H1 (cell line): Measurements from ENCODE around the gene ELMO3. TPM values are rescaled to one million over a fixed set of nuclear protein-coding genes. Genes with fewer than 3 reads are reported as not detected.

Source experiments
- CTCF ChIA-PET: fragments of 300-600 bp; sonication (Branson Sonifier 250); formaldehyde crosslinking; loops from one replicate; lab custom pipeline; 2021; ENCODE audit not compliant: partially characterized antibody; lab: Charles Lee
- POLR2A ChIA-PET: fragments of 300-600 bp; sonication (Branson Sonifier 250); formaldehyde crosslinking; loops from one replicate; lab custom pipeline; 2021; ENCODE audit warnings: inconsistent platforms; ENCODE audit not compliant: partially characterized antibody; lab: Charles Lee
- DNase-seq, 2 experiments: peaks; one replicate each; pipeline versions ENCODE4 v3.0.0 to v3.0.0-alpha.2; 2010 to 2022; ENCODE audit warnings: low spot score in 2 of 2, low read depth in 1 of 2, mixed read lengths in 1 of 2
- FAIRE-seq: peaks from 2 replicates; lab custom pipeline; 2011; peaks lifted over from hg19 to GRCh38; lab: Jason Lieb, UNC
- H2AFZ ChIP-seq: 2 replicates; pipeline ENCODE4 v1.8.1; 2012; ENCODE audit warnings: low read length, inconsistent platforms
- H2AK5ac ChIP-seq: 2 replicates; pipeline ENCODE4 v1.6.1; 2013; ENCODE audit warnings: low read depth, low read length
- H2BK120ac ChIP-seq: replicated peaks from 2 replicates; pipeline ENCODE3; 2013; ENCODE audit warnings: low read depth, low read length, inconsistent platforms
- H2BK12ac ChIP-seq: 2 replicates; pipeline ENCODE4 v1.6.1; 2013; ENCODE audit warnings: low read depth, low read length
- H2BK15ac ChIP-seq: 2 replicates; pipeline ENCODE4 v1.6.1; 2013; ENCODE audit warnings: low read length
- H2BK20ac ChIP-seq: 2 replicates; pipeline ENCODE4 v1.6.1; 2013; ENCODE audit warnings: low read length
- H2BK5ac ChIP-seq: 2 replicates; pipeline ENCODE4 v1.6.1; 2013; ENCODE audit warnings: low read depth, low read length
- H3K14ac ChIP-seq: 2 replicates; pipeline ENCODE4 v1.6.1; 2013; ENCODE audit warnings: inconsistent platforms; ENCODE audit not compliant: insufficient read length
- H3K18ac ChIP-seq: 2 replicates; pipeline ENCODE4 v1.6.1; 2013; ENCODE audit warnings: low read length; ENCODE audit errors: extremely low read depth
- H3K23ac ChIP-seq: 2 replicates; pipeline ENCODE4 v1.6.1; 2013; ENCODE audit warnings: inconsistent platforms; ENCODE audit not compliant: insufficient read length
- H3K23me2 ChIP-seq: 2 replicates; pipeline ENCODE4 v1.6.1; 2013; ENCODE audit warnings: low read depth, low read length
- H3K27ac ChIP-seq: 2 replicates; pipeline ENCODE4 v1.6.1; 2011; ENCODE audit warnings: low read depth, low read length, inconsistent platforms
- H3K27me3 ChIP-seq, 4 experiments: replicated peaks in 1 of 4; 1 replicate in 1 of 4; 2 replicates in 3 of 4; pipeline versions ENCODE4 v1.6.1 to v1.8.1; 2011 to 2013; ENCODE audit warnings: low read length in 3 of 4, mild to moderate bottlenecking in 3 of 4, inconsistent platforms in 2 of 4, mixed read lengths in 2 of 4, moderate library complexity in 1 of 4; ENCODE audit not compliant: control insufficient read depth in 3 of 4, insufficient read depth in 3 of 4; ENCODE audit errors: extremely low read depth in 1 of 4
- H3K36me3 ChIP-seq, 4 experiments: 2 replicates each; pipeline versions ENCODE4 v1.6.1 to v1.8.1; 2011 to 2013; ENCODE audit warnings: mild to moderate bottlenecking in 4 of 4, low read length in 3 of 4, moderate library complexity in 2 of 4, control low read depth in 1 of 4, inconsistent platforms in 1 of 4; ENCODE audit not compliant: insufficient read depth in 4 of 4, control insufficient read depth in 2 of 4
- H3K4ac ChIP-seq: replicated peaks from 2 replicates; pipeline ENCODE3; 2013; ENCODE audit warnings: low read length, low read depth, mixed read lengths, inconsistent platforms; ENCODE audit not compliant: insufficient read length
- H3K4me1 ChIP-seq, 4 experiments: replicated peaks in 1 of 4; 1 replicate in 1 of 4; 2 replicates in 3 of 4; pipeline versions ENCODE4 v1.6.1 to v1.8.1; 2011 to 2013; ENCODE audit warnings: low read length in 3 of 4, inconsistent platforms in 2 of 4, mixed read lengths in 1 of 4; ENCODE audit not compliant: insufficient read depth in 4 of 4, control insufficient read depth in 3 of 4
- H3K4me2 ChIP-seq, 2 experiments: 2 replicates each; pipeline versions ENCODE4 v1.6.1 to v1.8.1; 2011 to 2013; ENCODE audit warnings: low read depth in 2 of 2, low read length in 2 of 2, control low read depth in 1 of 2, inconsistent platforms in 1 of 2, mild to moderate bottlenecking in 1 of 2; ENCODE audit not compliant: insufficient read depth in 1 of 2
- H3K4me3 ChIP-seq, 4 experiments: fragments of 200-600, 300-600 bp in 1 of 4; sonication (generic), shearing (Covaris generic), sonication (Bioruptor Twin) in 1 of 4; 2 replicates each; pipeline versions ENCODE4 v1.5.1 to v1.8.1; 2011 to 2016; ENCODE audit warnings: low read length in 4 of 4, low read depth in 3 of 4, control low read depth in 2 of 4, inconsistent platforms in 2 of 4, mild to moderate bottlenecking in 2 of 4, mixed read lengths in 1 of 4, moderate library complexity in 1 of 4; ENCODE audit not compliant: insufficient read depth in 2 of 4; ENCODE audit errors: extremely low read depth in 1 of 4
- H3K56ac ChIP-seq: replicated peaks from 2 replicates; pipeline ENCODE3; 2013; ENCODE audit warnings: low read depth, mild to moderate bottlenecking, mixed read lengths, low read length, inconsistent platforms; ENCODE audit not compliant: insufficient read length
- H3K79me1 ChIP-seq: 2 replicates; pipeline ENCODE4 v1.6.1; 2013; ENCODE audit warnings: low read depth, low read length, control low read depth
- H3K79me2 ChIP-seq, 2 experiments: 2 replicates each; pipeline versions ENCODE4 v1.6.1 to v1.8.1; 2012 to 2013; ENCODE audit warnings: low read length in 2 of 2, mild to moderate bottlenecking in 2 of 2, inconsistent platforms in 1 of 2; ENCODE audit not compliant: insufficient read depth in 2 of 2, control insufficient read depth in 1 of 2
- H3K9ac ChIP-seq, 4 experiments: replicated peaks in 1 of 4; 1 replicate in 1 of 4; 2 replicates in 3 of 4; pipeline versions ENCODE4 v1.6.1 to v1.8.1; 2011 to 2013; ENCODE audit warnings: low read depth in 3 of 4, low read length in 3 of 4, control low read depth in 2 of 4, mild to moderate bottlenecking in 2 of 4, moderate library complexity in 2 of 4, inconsistent platforms in 1 of 4; ENCODE audit errors: extremely low read depth in 1 of 4
- H3K9me3 ChIP-seq, 2 experiments: 2 replicates each; pipeline versions ENCODE4 v1.6.1 to v1.8.1; 2012 to 2013; ENCODE audit warnings: mild to moderate bottlenecking in 2 of 2, moderate library complexity in 2 of 2, control low read depth in 1 of 2, inconsistent platforms in 1 of 2, low read depth in 1 of 2, low read length in 1 of 2, mixed read lengths in 1 of 2; ENCODE audit not compliant: insufficient read depth in 2 of 2
- H4K20me1 ChIP-seq, 2 experiments: replicated peaks in 1 of 2; 2 replicates each; pipeline versions ENCODE3 to v1.8.1; 2011 to 2013; ENCODE audit warnings: inconsistent platforms in 2 of 2, low read length in 2 of 2, mild to moderate bottlenecking in 1 of 2; ENCODE audit not compliant: insufficient read depth in 2 of 2, control insufficient read depth in 1 of 2
- H4K5ac ChIP-seq: 2 replicates; pipeline ENCODE4 v1.6.1; 2013; ENCODE audit warnings: low read length, low read depth, mixed read lengths, inconsistent platforms; ENCODE audit not compliant: insufficient read length
- H4K8ac ChIP-seq: 2 replicates; pipeline ENCODE4 v1.8.0; 2013; ENCODE audit warnings: mild to moderate bottlenecking, moderate library complexity, low read length, inconsistent platforms; ENCODE audit not compliant: insufficient read depth; ENCODE audit errors: extremely low read depth
- H4K91ac ChIP-seq: replicated peaks from 2 replicates; pipeline ENCODE3; 2013; ENCODE audit warnings: low read length, mixed read lengths, inconsistent platforms; ENCODE audit not compliant: insufficient read length
- ATF2 ChIP-seq: IDR thresholded peaks from 2 replicates; pipeline ENCODE4 v1.6.1; 2012; ENCODE audit warnings: low read length, inconsistent platforms
- CTBP2 ChIP-seq: IDR thresholded peaks from 2 replicates; pipeline ENCODE4 v1.7.0; 2011; ENCODE audit warnings: borderline replicate concordance, mild to moderate bottlenecking, moderate library complexity, mixed read lengths, low read length; ENCODE audit not compliant: insufficient read depth, insufficient read length
- FOSL1 ChIP-seq: IDR thresholded peaks from 2 replicates; pipeline ENCODE4 v1.6.1; 2011; ENCODE audit warnings: mild to moderate bottlenecking, low read depth, low read length, moderate library complexity; ENCODE audit not compliant: insufficient read depth
- HDAC2 ChIP-seq, 2 experiments: fragments of 300-600 bp in 1 of 2; sonication (generic) in 1 of 2; IDR thresholded peaks; 2 replicates each; pipeline ENCODE4 v1.6.1; 2011 to 2012; ENCODE audit warnings: low read depth in 2 of 2, low read length in 2 of 2, mild to moderate bottlenecking in 2 of 2, moderate library complexity in 2 of 2, borderline replicate concordance in 1 of 2, inconsistent platforms in 1 of 2
- RAD21 ChIP-seq, 2 experiments: IDR thresholded peaks in 1 of 2; conservative IDR thresholded peaks in 1 of 2; 2 replicates each; pipeline ENCODE4 v1.6.1; 2011; ENCODE audit warnings: low read depth in 2 of 2, low read length in 2 of 2, improper control_type of control experiment in 1 of 2, inconsistent platforms in 1 of 2, mild to moderate bottlenecking in 1 of 2, moderate library complexity in 1 of 2
- TAF1 ChIP-seq: IDR thresholded peaks from 2 replicates; pipeline ENCODE4 v1.6.1; 2011; ENCODE audit warnings: mild to moderate bottlenecking, low read depth, low read length
- YY1 ChIP-seq: IDR thresholded peaks from 2 replicates; pipeline ENCODE4 v1.6.1; 2011; ENCODE audit warnings: low read depth, mild to moderate bottlenecking, low read length
- WGBS, 2 experiments: shearing (Covaris generic) in 1 of 2; methylation state at CpG; one replicate each; pipeline versions ENCODE4 v1.1.6 to v1.1.7; 2013 to 2015; ENCODE audit warnings: low lambda C conversion rate in 2 of 2, mixed read lengths in 2 of 2, inconsistent platforms in 1 of 2, low coverage in 1 of 2, missing lambda C conversion rate in 1 of 2; ENCODE audit not compliant: insufficient replicate concordance in 2 of 2, insufficient coverage in 1 of 2, insufficient read length in 1 of 2; ENCODE audit errors: extremely low coverage in 1 of 2, missing lambda C conversion rate in 1 of 2; 5-methylcytosine and 5-hydroxymethylcytosine counted together
- polyA plus RNA-seq, 7 experiments: library from polyadenylated mRNA; depleted of rRNA in 3 of 7; stranded (reverse) in 5 of 7; unstranded in 2 of 7; fragments of >200 nt in 5 of 7; fragments of 200-250 nt in 2 of 7; gene quantifications; 1 replicate in 5 of 7; 2 replicates in 1 of 7; 4 replicates in 1 of 7; pipeline versions ENCODE4 v1.2.1 to v1.2.3, GENCODE V29; 2011 to 2013; ENCODE audit warnings: missing spikeins in 2 of 7, mixed read lengths in 2 of 7
- total RNA-seq: library from RNA; stranded (reverse); fragmentation: NEBNext Ultra II Directional; extraction: Animal tissue kit (Norgen Biotek cat#: 25700); gene quantifications from 2 replicates; pipeline ENCODE4 v1.2.1, GENCODE V29; 2021

Gene ELMO3
- total and polyA plus RNA-seq, 2 of the 8 experiments (the other 6 are each of a cell fraction or from before 2014, with no cell fraction given) = 9.6 to 10.9 TPM

- POLR2A ChIA-PET = interaction anchor here (0.8 to 11.2 kb wide), 5 partner anchors 8 to 189 kb away, joined by 3 to 111 read pairs (median 4); partner anchors contain the start of genes FHOD1, SLC9A5 and TMEM208
Measured at GRCh38 chr16:67238806-67239470, 40.0 kb downstream of the ELMO3 start.

More at GRCh38 chr16:67238806-67239470, 40.0 kb downstream of the ELMO3 start:
- H3K4me1 ChIP-seq = peaks cover 3 to 8% (median 7%) of the 10 kb centered on the region in 4 experiments; a peak in 6 of 7 replicates
- WGBS, 2 experiments = 86% methylated on average over 9 of the region's 9 CpGs; no CpG with 5 or more reads in 1 of the 2 experiments
- H2BK5ac ChIP-seq = no peak overlapping the region
- no peak overlapping the region for H2AFZ ChIP-seq
- H3K4ac ChIP-seq = no peak overlapping the region
- no peak overlapping the region for H2BK20ac ChIP-seq
- H3K14ac ChIP-seq = no peak overlapping the region
- H3K27ac ChIP-seq = no peak overlapping the region
- H3K79me1 ChIP-seq = peaks cover 19% of the 10 kb centered on the region
- no peak overlapping the region for H3K9ac ChIP-seq
- no peak overlapping the region for H4K91ac ChIP-seq
- no peak overlapping the region for H3K4me3 ChIP-seq
- no peaks in the 10 kb centered on the region for H3K9me3 ChIP-seq
- TF ChIP-seq CTBP2 = no peak
- TF ChIP-seq FOSL1 = no peak
- no peak for TF ChIP-seq YY1
- no peak for TF ChIP-seq ATF2
- TF ChIP-seq TAF1 = no peak
- TF ChIP-seq RAD21 (IDR thresholded peaks at IDR 0.05 in 1 of 2, conservative IDR thresholded peaks at IDR 0.05 in 1 of 2; ENCODE audit: low read depth in 2 of 2, low read length in 2 of 2) = no peak
- no peak for TF ChIP-seq HDAC2 (IDR thresholded peaks at IDR 0.05; ENCODE audit: borderline replicate concordance in 1 of 2, low read depth in 2 of 2, low read length in 2 of 2)
- no peak for FAIRE-seq
- no peak overlapping the region for H4K5ac ChIP-seq
- H3K23ac ChIP-seq = no peak overlapping the region
- H3K56ac ChIP-seq = no peak overlapping the region
- H2BK12ac ChIP-seq = no peak overlapping the region
- peaks cover 5 to 16% (median 9%) of the 10 kb centered on the region in 4 experiments; a peak in 5 of 8 replicates for H3K36me3 ChIP-seq
- no peaks in the 10 kb centered on the region for H3K27me3 ChIP-seq
- no peaks in the 10 kb centered on the region for H3K23me2 ChIP-seq
- CTCF ChIA-PET = interaction anchor here (0.7 to 4.6 kb wide), 12 partner anchors 8 to 88 kb away, joined by 3 to 23 read pairs (median 3); partner anchors contain the start of genes EXOC3L1, KCTD19, LRRC36 and NOL3
- H2AK5ac ChIP-seq = no peak overlapping the region
- no peak overlapping the region for H2BK15ac ChIP-seq
- no peak for DNase-seq
- peaks cover 0 to 9% of the 10 kb centered on the region in 2 experiments for H4K20me1 ChIP-seq
- no peak overlapping the region for H3K18ac ChIP-seq
- no peak overlapping the region for H2BK120ac ChIP-seq
- no peak overlapping the region for H3K4me2 ChIP-seq
- H4K8ac ChIP-seq = no peak overlapping the region
- peaks cover 0 to 8% of the 10 kb centered on the region in 2 experiments; a peak in 2 of 4 replicates for H3K79me2 ChIP-seq
